ENCODE data around the gene OSBPL2.

OSBPL2 gene

DNA sequence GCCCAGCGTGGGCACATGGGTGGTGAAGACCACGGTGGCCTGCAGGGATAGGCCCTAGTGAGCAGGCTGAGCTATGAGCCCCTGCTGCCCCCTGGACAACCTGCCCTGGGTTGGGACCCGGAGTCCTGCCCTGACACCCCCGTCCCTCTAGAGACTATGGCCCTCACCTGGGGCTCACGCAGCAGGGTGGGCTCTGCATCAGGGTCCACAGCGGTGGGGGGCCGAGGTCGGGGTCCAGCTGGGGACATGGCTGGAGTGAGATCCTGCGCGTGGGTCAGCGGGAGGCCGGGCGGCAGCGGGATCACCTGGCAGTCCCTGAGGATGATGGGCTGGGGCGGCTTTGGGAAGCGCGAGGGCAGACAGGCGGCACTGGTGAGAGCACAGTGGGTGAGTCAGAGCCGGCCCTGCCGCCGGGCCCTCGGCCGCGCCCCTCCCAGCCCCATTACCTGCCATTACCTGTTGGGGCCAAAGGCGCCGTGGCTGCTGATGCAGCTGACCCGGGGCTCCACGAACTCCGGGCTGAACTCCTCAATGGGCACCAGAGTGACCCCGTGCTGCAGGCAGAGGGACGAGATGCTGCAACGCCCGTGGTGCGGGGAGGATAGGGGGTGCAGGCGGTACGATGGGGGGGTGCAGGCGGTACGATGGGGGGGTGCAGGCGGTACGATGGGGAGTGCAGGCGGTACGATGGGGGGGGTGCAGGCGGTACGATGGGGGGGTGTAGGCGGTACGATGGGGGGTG, 92.4 kb downstream of the OSBPL2 start:
- TF ChIP-seq, protein P1, sequence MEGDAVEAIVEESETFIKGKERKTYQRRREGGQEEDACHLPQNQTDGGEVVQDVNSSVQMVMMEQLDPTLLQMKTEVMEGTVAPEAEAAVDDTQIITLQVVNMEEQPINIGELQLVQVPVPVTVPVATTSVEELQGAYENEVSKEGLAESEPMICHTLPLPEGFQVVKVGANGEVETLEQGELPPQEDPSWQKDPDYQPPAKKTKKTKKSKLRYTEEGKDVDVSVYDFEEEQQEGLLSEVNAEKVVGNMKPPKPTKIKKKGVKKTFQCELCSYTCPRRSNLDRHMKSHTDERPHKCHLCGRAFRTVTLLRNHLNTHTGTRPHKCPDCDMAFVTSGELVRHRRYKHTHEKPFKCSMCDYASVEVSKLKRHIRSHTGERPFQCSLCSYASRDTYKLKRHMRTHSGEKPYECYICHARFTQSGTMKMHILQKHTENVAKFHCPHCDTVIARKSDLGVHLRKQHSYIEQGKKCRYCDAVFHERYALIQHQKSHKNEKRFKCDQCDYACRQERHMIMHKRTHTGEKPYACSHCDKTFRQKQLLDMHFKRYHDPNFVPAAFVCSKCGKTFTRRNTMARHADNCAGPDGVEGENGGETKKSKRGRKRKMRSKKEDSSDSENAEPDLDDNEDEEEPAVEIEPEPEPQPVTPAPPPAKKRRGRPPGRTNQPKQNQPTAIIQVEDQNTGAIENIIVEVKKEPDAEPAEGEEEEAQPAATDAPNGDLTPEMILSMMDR (IDR thresholded peaks at IDR 0.05; ENCODE audit: low read length, missing control alignments) = no peak
- DNase-seq (ENCODE audit: low read depth) = no peak
- no peak overlapping the region for H3K4me3 ChIP-seq (replicated peaks; ENCODE audit: low read depth, low read length)

DNA sequence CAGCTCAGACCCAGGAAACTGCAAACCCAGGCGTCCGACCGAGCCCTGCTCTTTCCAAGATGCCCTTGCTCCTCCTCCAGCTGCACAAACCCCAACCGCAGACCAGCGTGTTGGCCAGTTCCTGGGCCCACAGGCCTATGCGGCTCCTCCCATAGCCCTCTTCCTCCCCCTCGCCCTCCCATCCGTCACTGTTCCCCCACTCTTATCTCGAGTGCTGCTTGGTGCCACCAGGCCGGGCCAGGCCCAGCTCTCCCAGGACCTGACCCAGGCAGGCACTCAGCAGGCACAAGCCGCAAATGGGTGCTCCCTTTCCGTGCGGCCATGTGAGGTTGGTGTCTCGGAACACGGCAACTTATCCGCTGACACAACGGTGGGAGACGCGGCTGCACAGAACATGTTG, 93.0 kb downstream of the OSBPL2 start:
- H3K4me3 ChIP-seq (replicated peaks; ENCODE audit: low read depth, low read length) = no peak overlapping the region
- TF ChIP-seq, protein P1 (IDR thresholded peaks at IDR 0.05; ENCODE audit: low read length, missing control alignments) = no peak
- DNase-seq (ENCODE audit: low read depth) = no peak

DNA sequence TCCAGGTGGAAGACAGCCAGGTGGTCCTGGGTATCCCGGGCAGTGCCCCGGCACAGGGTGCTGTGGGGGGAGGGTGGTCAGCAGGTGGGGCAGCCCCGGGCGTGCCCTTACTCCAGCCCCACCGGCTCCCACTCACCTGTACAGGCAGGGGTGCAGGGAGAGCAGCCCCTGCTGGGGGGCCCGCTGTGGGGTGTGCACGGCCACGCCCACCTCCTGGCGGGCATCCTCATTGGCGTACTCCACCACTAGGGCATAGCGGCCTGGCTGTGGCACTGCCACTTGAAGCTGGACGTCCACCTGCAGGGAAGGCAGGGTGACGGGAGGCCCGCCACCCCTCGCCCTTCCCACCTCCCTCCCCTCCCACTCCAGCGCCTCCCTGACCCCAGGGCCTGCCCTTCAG, 94.1 kb downstream of the OSBPL2 start:
- no peak for DNase-seq (ENCODE audit: low read depth)
- no peak overlapping the region for H3K4me3 ChIP-seq (replicated peaks; ENCODE audit: low read depth, low read length)
- TF ChIP-seq, protein P1 (IDR thresholded peaks at IDR 0.05; ENCODE audit: low read length, missing control alignments) = no peak

DNA sequence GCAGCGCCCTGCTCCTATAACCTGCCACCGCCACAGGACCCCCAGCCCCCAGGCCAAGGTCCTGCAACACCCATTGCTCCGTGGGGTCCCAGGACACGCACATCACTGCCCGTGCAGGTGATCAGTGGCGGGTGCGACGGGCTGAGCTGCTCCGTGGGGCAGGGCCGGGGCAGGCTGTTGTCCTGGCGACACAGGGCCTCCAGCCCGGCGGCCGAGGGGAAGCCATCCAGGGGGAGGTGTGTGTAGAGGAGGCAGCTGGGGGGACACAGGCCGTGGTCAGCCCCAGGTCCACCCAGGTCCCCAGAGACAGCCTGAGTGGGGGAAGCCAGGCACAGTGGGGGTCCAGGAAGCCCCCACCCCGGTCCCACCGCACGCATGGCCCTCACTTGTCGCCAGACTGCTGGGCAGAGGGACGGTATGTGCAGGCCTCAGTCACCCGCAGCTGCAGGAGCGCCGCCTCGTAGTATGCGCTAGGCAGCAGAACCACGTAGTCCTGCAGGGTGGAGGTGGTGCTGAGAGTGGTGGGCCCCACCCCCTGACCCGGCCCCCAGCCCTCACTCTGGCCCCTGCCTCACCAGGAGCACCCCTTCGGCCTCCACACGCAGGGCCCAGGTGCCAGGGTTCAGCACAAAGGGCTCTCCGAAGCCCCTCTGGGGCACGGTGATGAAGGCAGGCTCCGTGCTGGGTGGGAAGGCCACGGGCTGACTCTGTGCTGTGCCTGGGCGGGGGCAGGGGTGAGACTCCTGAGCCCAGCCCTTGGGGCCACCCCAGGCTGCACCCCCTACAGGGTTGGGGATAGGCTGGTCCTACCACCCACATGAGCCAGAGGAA, 94.9 kb downstream of the OSBPL2 start:
- TF ChIP-seq, protein P1 (IDR thresholded peaks at IDR 0.05; ENCODE audit: low read length, missing control alignments) = no peak
- no peak for DNase-seq (ENCODE audit: low read depth)
- no peak overlapping the region for H3K4me3 ChIP-seq (replicated peaks; ENCODE audit: low read depth, low read length)

DNA sequence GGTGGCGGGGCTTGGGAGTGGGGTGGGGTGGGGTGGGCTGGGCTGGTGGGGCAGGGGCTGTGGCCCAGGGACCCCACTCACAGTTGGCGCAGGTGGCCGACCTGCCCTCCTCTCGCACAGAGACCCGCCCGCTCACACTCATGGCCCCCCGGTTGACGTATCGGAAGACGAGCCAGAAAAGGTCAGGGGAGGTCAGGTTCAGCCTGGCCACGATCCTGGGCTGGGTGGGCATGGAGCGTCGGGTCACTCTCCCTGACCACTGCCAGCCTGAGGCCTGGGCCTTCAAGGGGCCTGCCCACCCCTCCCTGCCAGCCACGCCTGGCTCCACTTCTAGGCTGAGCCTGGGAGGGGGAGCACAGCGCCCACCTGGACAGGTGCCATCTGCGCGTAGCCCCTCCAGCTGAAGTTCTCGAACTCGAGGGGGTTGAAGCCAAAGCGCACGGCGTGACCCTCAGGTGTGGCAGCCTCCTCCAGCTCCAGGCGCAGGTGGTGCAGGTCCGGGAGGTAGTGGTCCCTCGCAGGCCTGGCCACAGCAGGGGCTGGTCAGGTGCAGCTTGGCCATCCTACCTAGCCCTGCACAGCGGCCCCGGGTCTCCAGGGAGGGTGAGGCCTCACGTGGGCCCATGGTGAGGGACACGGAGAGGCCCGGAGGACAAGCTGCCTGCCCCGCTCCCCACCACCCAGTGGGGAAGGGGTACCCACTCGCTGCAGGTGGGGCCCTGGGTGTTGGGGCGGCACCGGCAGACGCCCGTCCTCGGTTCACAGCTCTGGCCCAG, 95.7 kb downstream of the OSBPL2 start:
- no peak for DNase-seq (ENCODE audit: low read depth)
- TF ChIP-seq, protein P1 (IDR thresholded peaks at IDR 0.05; ENCODE audit: low read length, missing control alignments) = no peak
- no peak overlapping the region for H3K4me3 ChIP-seq (replicated peaks; ENCODE audit: low read depth, low read length)

DNA sequence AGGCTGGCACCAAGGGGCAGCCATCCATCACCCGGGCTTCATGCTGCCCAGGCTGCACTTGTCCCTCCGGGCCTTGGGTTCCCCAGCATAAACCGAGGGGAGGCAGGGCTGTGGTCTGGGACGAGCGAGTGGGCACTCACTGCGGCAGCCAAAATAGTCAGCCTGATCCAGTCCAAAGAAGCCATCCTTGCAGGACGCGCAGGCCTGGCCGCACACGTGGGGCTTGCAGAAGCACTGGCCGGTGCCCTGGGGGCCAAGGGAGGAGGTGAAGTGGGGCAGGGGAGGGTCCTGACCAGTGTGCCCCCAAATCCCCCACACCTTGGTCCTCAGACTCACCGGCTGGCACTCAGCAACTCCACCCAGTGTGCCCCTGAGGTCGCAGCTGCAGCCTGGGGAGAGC, 96.6 kb downstream of the OSBPL2 start:
- no peak overlapping the region for H3K4me3 ChIP-seq (replicated peaks; ENCODE audit: low read depth, low read length)
- no peak for DNase-seq (ENCODE audit: low read depth)
- TF ChIP-seq, protein P1 (IDR thresholded peaks at IDR 0.05; ENCODE audit: low read length, missing control alignments) = no peak
